H1 (cell line): Measurements from ENCODE around the gene MRM3. TPM values are rescaled to one million over a fixed set of nuclear protein-coding genes. Genes with fewer than 3 reads are reported as not detected.
A peak's percentile ranks its signal among the peaks of the same experiment; 100 is the strongest.

Experiments
- ASH2L ChIP-seq: fragments of 200-600, 300-600 bp; sonication (generic); IDR thresholded peaks from one replicate; pipeline ENCODE4 v1.7.1; 2017; ENCODE audit warnings: low read length
- ATF2 ChIP-seq: IDR thresholded peaks from 2 replicates; pipeline ENCODE4 v1.6.1; 2012; ENCODE audit warnings: low read length, inconsistent platforms
- FOSL1 ChIP-seq: IDR thresholded peaks from 2 replicates; pipeline ENCODE4 v1.6.1; 2011; ENCODE audit warnings: mild to moderate bottlenecking, low read depth, low read length, moderate library complexity; ENCODE audit not compliant: insufficient read depth
- HDAC2 ChIP-seq, 2 experiments: fragments of 300-600 bp in 1 of 2; sonication (generic) in 1 of 2; IDR thresholded peaks; 2 replicates each; pipeline ENCODE4 v1.6.1; 2011 to 2012; ENCODE audit warnings: low read depth in 2 of 2, low read length in 2 of 2, mild to moderate bottlenecking in 2 of 2, moderate library complexity in 2 of 2, borderline replicate concordance in 1 of 2, inconsistent platforms in 1 of 2
- HDAC6 ChIP-seq: IDR thresholded peaks from one replicate; pipeline ENCODE4 v1.7.1; 2012; ENCODE audit warnings: low read depth, mild to moderate bottlenecking, inconsistent platforms, low read length, moderate library complexity
- KDM1A ChIP-seq: fragments of 200-600, 300-600 bp; sonication (generic); IDR thresholded peaks from 2 replicates; pipeline ENCODE4 v1.7.1; 2016; ENCODE audit warnings: mild to moderate bottlenecking, low read length, borderline replicate concordance
- PHF8 ChIP-seq: fragments of 200-600 bp; sonication (generic); conservative IDR thresholded peaks from 2 replicates; pipeline ENCODE4 v1.7.1; 2012; ENCODE audit warnings: low read depth, mild to moderate bottlenecking, inconsistent platforms, low read length, moderate library complexity
- RNF2 ChIP-seq: fragments of 200-900, 300-1000 bp; sonication (generic); IDR thresholded peaks from 2 replicates; pipeline ENCODE4 v1.7.1; 2016; ENCODE audit warnings: borderline replicate concordance, low read depth, mild to moderate bottlenecking, antibody characterized with exemption, low read length; ENCODE audit not compliant: poor library complexity, severe bottlenecking; ENCODE audit errors: missing control alignments
- SP2 ChIP-seq: IDR thresholded peaks from 2 replicates; pipeline ENCODE4 v1.6.1; 2012; ENCODE audit warnings: mild to moderate bottlenecking, low read length, inconsistent platforms
- USF2 ChIP-seq: IDR thresholded peaks from 2 replicates; pipeline ENCODE4 v1.6.1; 2011; ENCODE audit warnings: low read length, improper control_type of control experiment
- YY1 ChIP-seq: IDR thresholded peaks from 2 replicates; pipeline ENCODE4 v1.6.1; 2011; ENCODE audit warnings: low read depth, mild to moderate bottlenecking, low read length
- polyA plus RNA-seq, 7 experiments: library from polyadenylated mRNA; depleted of rRNA in 3 of 7; stranded (reverse) in 5 of 7; unstranded in 2 of 7; fragments of >200 nt in 5 of 7; fragments of 200-250 nt in 2 of 7; gene quantifications; 1 replicate in 5 of 7; 2 replicates in 1 of 7; 4 replicates in 1 of 7; pipeline versions ENCODE4 v1.2.1 to v1.2.3, GENCODE V29; 2011 to 2013; ENCODE audit warnings: missing spikeins in 2 of 7, mixed read lengths in 2 of 7
- total RNA-seq: library from RNA; stranded (reverse); fragmentation: NEBNext Ultra II Directional; extraction: Animal tissue kit (Norgen Biotek cat#: 25700); gene quantifications from 2 replicates; pipeline ENCODE4 v1.2.1, GENCODE V29; 2021
- TF ChIP-seq, protein P1 (sequence below): IDR thresholded peaks from 2 replicates; pipeline ENCODE4 v1.6.1; 2012; ENCODE audit warnings: inconsistent platforms

The MRM3 gene
- total and polyA plus RNA-seq, 2 of the 8 experiments (the other 6 are each of a cell fraction or from before 2014, with no cell fraction given), result 10.1 to 20.8 TPM

DNA sequence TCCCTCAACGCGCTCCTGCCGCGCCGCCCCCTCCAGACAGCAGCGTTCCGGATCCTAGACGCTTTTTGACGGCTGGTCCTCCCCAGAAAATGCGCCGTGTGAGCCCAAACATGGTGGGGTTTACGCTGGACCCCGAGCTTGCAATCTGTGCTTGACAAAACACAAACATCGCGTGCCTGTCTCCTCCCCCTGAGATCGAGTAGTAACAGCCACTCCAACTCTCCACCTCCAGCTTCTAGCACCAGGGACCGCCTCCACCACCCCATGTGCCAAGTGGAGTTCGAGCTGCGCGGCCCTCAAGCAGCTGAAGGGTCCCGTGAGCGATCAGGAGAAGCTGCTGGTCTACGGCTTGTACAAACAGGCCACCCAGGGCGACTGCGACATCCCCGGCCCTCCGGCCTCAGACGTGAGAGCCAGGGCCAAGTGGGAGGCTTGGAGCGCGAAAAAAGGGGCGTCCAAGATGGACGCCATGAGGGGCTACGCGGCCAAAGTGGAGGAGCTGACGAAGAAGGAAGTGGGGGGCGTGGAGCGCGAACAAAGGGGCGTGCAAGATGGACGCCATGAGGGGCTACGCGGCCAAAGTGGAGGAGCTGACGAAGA is 29.4 kb upstream of the MRM3 start (continued):
- TF ChIP-seq ASH2L (peak; percentile 44), RNF2 (no peak), PHF8 (no peak), SP2 (no peak), KDM1A (no peak), HDAC2 (IDR thresholded peaks at IDR 0.05; ENCODE audit: borderline replicate concordance in 1 of 2, low read depth in 2 of 2, low read length in 2 of 2) (no peak), ATF2 (no peak), YY1 (no peak), HDAC6 (no peak), USF2 (no peak), FOSL1 (no peak)
- TF ChIP-seq, protein P1, sequence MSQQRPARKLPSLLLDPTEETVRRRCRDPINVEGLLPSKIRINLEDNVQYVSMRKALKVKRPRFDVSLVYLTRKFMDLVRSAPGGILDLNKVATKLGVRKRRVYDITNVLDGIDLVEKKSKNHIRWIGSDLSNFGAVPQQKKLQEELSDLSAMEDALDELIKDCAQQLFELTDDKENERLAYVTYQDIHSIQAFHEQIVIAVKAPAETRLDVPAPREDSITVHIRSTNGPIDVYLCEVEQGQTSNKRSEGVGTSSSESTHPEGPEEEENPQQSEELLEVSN, result peak; percentile 77
